Measurements from ENCODE around the gene FGFR4.

GRCh38 chr5:177089825-177090641 lies 3.3 kb downstream of the FGFR4 start:
- TF ChIP-seq, protein P1, sequence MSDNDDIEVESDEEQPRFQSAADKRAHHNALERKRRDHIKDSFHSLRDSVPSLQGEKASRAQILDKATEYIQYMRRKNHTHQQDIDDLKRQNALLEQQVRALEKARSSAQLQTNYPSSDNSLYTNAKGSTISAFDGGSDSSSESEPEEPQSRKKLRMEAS (IDR thresholded peaks at IDR 0.05; ENCODE audit: low read depth) = no peak
- TF ChIP-seq, protein P2, sequence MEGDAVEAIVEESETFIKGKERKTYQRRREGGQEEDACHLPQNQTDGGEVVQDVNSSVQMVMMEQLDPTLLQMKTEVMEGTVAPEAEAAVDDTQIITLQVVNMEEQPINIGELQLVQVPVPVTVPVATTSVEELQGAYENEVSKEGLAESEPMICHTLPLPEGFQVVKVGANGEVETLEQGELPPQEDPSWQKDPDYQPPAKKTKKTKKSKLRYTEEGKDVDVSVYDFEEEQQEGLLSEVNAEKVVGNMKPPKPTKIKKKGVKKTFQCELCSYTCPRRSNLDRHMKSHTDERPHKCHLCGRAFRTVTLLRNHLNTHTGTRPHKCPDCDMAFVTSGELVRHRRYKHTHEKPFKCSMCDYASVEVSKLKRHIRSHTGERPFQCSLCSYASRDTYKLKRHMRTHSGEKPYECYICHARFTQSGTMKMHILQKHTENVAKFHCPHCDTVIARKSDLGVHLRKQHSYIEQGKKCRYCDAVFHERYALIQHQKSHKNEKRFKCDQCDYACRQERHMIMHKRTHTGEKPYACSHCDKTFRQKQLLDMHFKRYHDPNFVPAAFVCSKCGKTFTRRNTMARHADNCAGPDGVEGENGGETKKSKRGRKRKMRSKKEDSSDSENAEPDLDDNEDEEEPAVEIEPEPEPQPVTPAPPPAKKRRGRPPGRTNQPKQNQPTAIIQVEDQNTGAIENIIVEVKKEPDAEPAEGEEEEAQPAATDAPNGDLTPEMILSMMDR (IDR thresholded peaks at IDR 0.05) = no peak
- no peak for TF ChIP-seq SMC3 (IDR thresholded peaks at IDR 0.05; ENCODE audit: low read depth, low read length)
- TF ChIP-seq POLR2AphosphoS5 (IDR thresholded peaks at IDR 0.05; ENCODE audit: low read depth, low read length) = no peak
- TF ChIP-seq GABPA (IDR thresholded peaks at IDR 0.05; ENCODE audit: low read depth) = no peak
- no peak for TF ChIP-seq FOXJ3 (CRISPR knock-in tag; IDR thresholded peaks at IDR 0.05)
- TF ChIP-seq TCF12 (IDR thresholded peaks at IDR 0.05) = no peak
- TF ChIP-seq YY1 (IDR thresholded peaks at IDR 0.05; ENCODE audit: low read depth) = no peak
